Suprapubic skin (tissue), 4 donors: ENCODE measurements around the gene PAX6. TPM values are rescaled to one million over a fixed set of nuclear protein-coding genes. Genes with fewer than 3 reads are reported as not detected.

ENCODE experiments used
- DNase-seq, 2 donors: peaks; one replicate each; pipeline ENCODE4 v3.0.0-alpha.2; 2019; ENCODE audit warnings: low spot score in 2 of 2
- H3K27ac ChIP-seq: fragments of 200-600 bp; sonication (generic); one replicate; pipeline ENCODE4 v1.5.1; 2019
- H3K27me3 ChIP-seq: fragments of 200-600 bp; sonication (generic); one replicate; pipeline ENCODE4 v1.5.1; 2019
- H3K36me3 ChIP-seq: fragments of 200-600 bp; sonication (generic); one replicate; pipeline ENCODE4 v1.5.1; 2019
- H3K4me1 ChIP-seq: fragments of 200-600 bp; sonication (generic); one replicate; pipeline ENCODE4 v1.5.1; 2019
- H3K4me3 ChIP-seq: fragments of 200-600 bp; sonication (generic); one replicate; pipeline ENCODE4 v1.5.1; 2019; ENCODE audit warnings: mild to moderate bottlenecking
- H3K9me3 ChIP-seq: fragments of 200-600 bp; sonication (generic); one replicate; pipeline ENCODE4 v1.5.1; 2019
- CTCF ChIP-seq, 2 donors: fragments of 200-600 bp in 1 of 2; fragments of 450-650 bp in 1 of 2; sonication (generic) in 1 of 2; IDR thresholded peaks; one replicate each; pipeline ENCODE4 v1.5.1; 2016 to 2019; ENCODE audit warnings: antibody characterized with exemption in 2 of 2, mild to moderate bottlenecking in 1 of 2, moderate library complexity in 1 of 2
- EP300 ChIP-seq: sonication (generic); formaldehyde crosslinking; IDR thresholded peaks from one replicate; pipeline ENCODE4 v1.6.1; 2017; ENCODE audit warnings: antibody characterized with exemption
- POLR2A ChIP-seq, 2 donors: fragments of 450-650 bp; IDR thresholded peaks; one replicate each; pipeline ENCODE4 v1.6.1; 2017; ENCODE audit warnings: antibody characterized with exemption in 2 of 2, mild to moderate bottlenecking in 2 of 2, moderate library complexity in 2 of 2
- POLR2AphosphoS5 ChIP-seq, 3 donors: sonication (generic); formaldehyde crosslinking; IDR thresholded peaks; one replicate each; pipeline ENCODE4 v1.6.1; 2017; ENCODE audit warnings: antibody characterized with exemption in 3 of 3
- WGBS: methylation state at CpG from one replicate; pipeline ENCODE4 v1.1.5; 2018; 5-methylcytosine and 5-hydroxymethylcytosine counted together
- total RNA-seq, 4 donors: library from RNA; depleted of rRNA; stranded (reverse); fragments of >200 nt; gene quantifications; one replicate each; pipeline ENCODE4 v1.1.0, GENCODE V29; 2016

PAX6 gene
- total RNA-seq, 4 donors from 2014 or later, result 0.25 to 1.1 (median 0.29) TPM; not detected in 1

- H3K4me1 ChIP-seq, result peaks cover 23% of the 10 kb centered on the region
- 15% methylated on average over 30 of the region's 52 CpGs for WGBS
- no peaks in the 10 kb centered on the region for H3K9me3 ChIP-seq
- no peak for DNase-seq
- no peak overlapping the region for H3K4me3 ChIP-seq
- H3K27ac ChIP-seq, result no peak overlapping the region
- H3K36me3 ChIP-seq, result no peaks in the 10 kb centered on the region
- TF ChIP-seq CTCF (IDR thresholded peaks at IDR 0.05) (no peak), EP300 (no peak), POLR2AphosphoS5 (IDR thresholded peaks at IDR 0.05) (no peak), POLR2A (IDR thresholded peaks at IDR 0.05) (no peak)
- peaks cover 100% of the 10 kb centered on the region for H3K27me3 ChIP-seq
Observed at GRCh38 chr11:31824879-31825837, 14.0 kb upstream of the PAX6 start.

- DNase-seq, result no peak
- Histone ChIP-seq H3K27me3 (peaks cover 100% of the 10 kb centered on the region), H3K4me1 (peaks cover 27% of the 10 kb centered on the region), H3K36me3 (no peaks in the 10 kb centered on the region), H3K27ac (no peak overlapping the region), H3K9me3 (no peaks in the 10 kb centered on the region), H3K4me3 (no peak overlapping the region)
- 14% methylated on average over 18 of the region's 18 CpGs for WGBS
- TF ChIP-seq CTCF (IDR thresholded peaks at IDR 0.05), result no peak
- TF ChIP-seq POLR2A (IDR thresholded peaks at IDR 0.05), result no peak
- no peak for TF ChIP-seq EP300
- TF ChIP-seq POLR2AphosphoS5 (IDR thresholded peaks at IDR 0.05), result no peak
Observed at GRCh38 chr11:31824332-31824878, 13.3 kb upstream of the PAX6 start.

- Histone ChIP-seq H3K27me3 (peaks cover 100% of the 10 kb centered on the region), H3K9me3 (no peaks in the 10 kb centered on the region), H3K36me3 (no peaks in the 10 kb centered on the region), H3K27ac (no peak overlapping the region), H3K4me1 (peaks cover 28% of the 10 kb centered on the region), H3K4me3 (no peak overlapping the region)
- no peak for DNase-seq
- TF ChIP-seq POLR2AphosphoS5 (IDR thresholded peaks at IDR 0.05) (no peak), POLR2A (IDR thresholded peaks at IDR 0.05) (no peak), EP300 (no peak), CTCF (IDR thresholded peaks at IDR 0.05) (no peak)
- 31% methylated on average over 18 of the region's 24 CpGs for WGBS
Observed at GRCh38 chr11:31823644-31824331, 12.7 kb upstream of the PAX6 start.

- TF ChIP-seq CTCF (IDR thresholded peaks at IDR 0.05) (no peak), POLR2A (IDR thresholded peaks at IDR 0.05) (no peak), POLR2AphosphoS5 (IDR thresholded peaks at IDR 0.05) (no peak), EP300 (no peak)
- Histone ChIP-seq H3K27me3 (peaks cover 100% of the 10 kb centered on the region), H3K4me3 (no peak overlapping the region), H3K9me3 (no peaks in the 10 kb centered on the region), H3K36me3 (no peaks in the 10 kb centered on the region), H3K4me1 (peaks cover 35% of the 10 kb centered on the region), H3K27ac (no peak overlapping the region)
- 82% methylated on average over 5 of the region's 14 CpGs for WGBS
- DNase-seq, result no peak
Observed at GRCh38 chr11:31822927-31823643, 12.0 kb upstream of the PAX6 start.
